Ecto neural progenitor cell (in vitro differentiated cells): ENCODE data around the gene TAF1C.

Source experiments
- DNase-seq: peaks from one replicate; pipeline ENCODE4 v3.0.0-alpha.2; 2018; ENCODE audit warnings: low spot score

TAF1C gene

GRCh38 chr16:84183911-84184591, 2.8 kb downstream of the TAF1C start:
- no peak for DNase-seq

GRCh38 chr16:84183572-84183875, 3.3 kb downstream of the TAF1C start:
- DNase-seq = no peak

GRCh38 chr16:84182680-84183571, 3.9 kb downstream of the TAF1C start:
- DNase-seq = no peak

- DNase-seq = no peak
These were observed 4.8 kb downstream of the TAF1C start for GRCh38 chr16:84182104-84182503.

- no peak for DNase-seq
These were observed 5.5 kb downstream of the TAF1C start for GRCh38 chr16:84181144-84181915.

- DNase-seq = no peak
These were observed 6.2 kb downstream of the TAF1C start for GRCh38 chr16:84180519-84181140.

- DNase-seq = no peak
These were observed 7.1 kb downstream of the TAF1C start for GRCh38 chr16:84179612-84180320.

GRCh38 chr16:84178892-84179611, 7.8 kb downstream of the TAF1C start:
- no peak for DNase-seq

GRCh38 chr16:84178146-84178765, 8.6 kb downstream of the TAF1C start:
- no peak for DNase-seq

- DNase-seq = no peak
These were observed 9.2 kb downstream of the TAF1C start for GRCh38 chr16:84177741-84178073.

GRCh38 chr16:84176192-84177053, 10.4 kb downstream of the TAF1C start:
- peak; percentile 43 for DNase-seq

GRCh38 chr16:84175350-84176081, 11.3 kb downstream of the TAF1C start:
- peak; percentile 80 for DNase-seq

GRCh38 chr16:84174396-84174795, 12.5 kb downstream of the TAF1C start:
- no peak for DNase-seq

- DNase-seq = peak; percentile 34
These were observed 17.0 kb downstream of the TAF1C start for GRCh38 chr16:84169765-84170310.

- DNase-seq = no peak
These were observed 19.8 kb downstream of the TAF1C start for GRCh38 chr16:84166796-84167695.

GRCh38 chr16:84165746-84166145, 21.1 kb downstream of the TAF1C start:
- no peak for DNase-seq

- DNase-seq = no peak
These were observed 25.1 kb downstream of the TAF1C start for GRCh38 chr16:84161801-84162200.

- no peak for DNase-seq
These were observed 25.8 kb downstream of the TAF1C start for GRCh38 chr16:84161037-84161436.
